ENCODE results near the gene EVA1A. TPM values are rescaled to one million over a fixed set of nuclear protein-coding genes. Genes with fewer than 3 reads are reported as not detected.

Gene EVA1A
- total and polyA plus RNA-seq, 12 donors: 0.53 to 4.3 (median 1.0) TPM; not detected in 3

GRCh38 chr2:75532488-75532887 lies 28.3 kb downstream of the EVA1A start:
- H3K4me1 ChIP-seq (replicated peaks in 1 of 2): no peaks in the 10 kb centered on the region
- intact Hi-C loops (cut with DNase I): no loop called here
- H3K27me3 ChIP-seq: no peaks in the 10 kb centered on the region
- H3K4me3 ChIP-seq: no peak overlapping the region
- no peak overlapping the region for H3K27ac ChIP-seq
- no peak for DNase-seq
- 54 to 71% (median 63%) methylated on average over 1 of the region's 1 CpG for WGBS, 4 donors
- H3K9me3 ChIP-seq (replicated peaks in 1 of 3): no peaks in the 10 kb centered on the region
- TF ChIP-seq CTCF (IDR thresholded peaks at IDR 0.05): no peak
- no peak for TF ChIP-seq POLR2A (IDR thresholded peaks at IDR 0.05)
- H3K36me3 ChIP-seq (replicated peaks in 1 of 2): no peaks in the 10 kb centered on the region

- peak in 1 of 7 donors; percentile 63 for DNase-seq
- H3K27me3 ChIP-seq: no peaks in the 10 kb centered on the region
- no peak overlapping the region for H3K27ac ChIP-seq
- no peaks in the 10 kb centered on the region for H3K36me3 ChIP-seq (replicated peaks in 1 of 2)
- H3K9me3 ChIP-seq (replicated peaks in 1 of 3): no peaks in the 10 kb centered on the region
- TF ChIP-seq CTCF (IDR thresholded peaks at IDR 0.05): no peak
- no peak for TF ChIP-seq POLR2A (IDR thresholded peaks at IDR 0.05)
- H3K4me1 ChIP-seq (replicated peaks in 1 of 2): no peaks in the 10 kb centered on the region
- H3K4me3 ChIP-seq: no peak overlapping the region
- WGBS, 4 donors: 74 to 85% (median 80%) methylated on average over 4 to 5 of the region's 5 CpGs
- intact Hi-C loops (cut with DNase I): no loop called here
Measured at GRCh38 chr2:75528221-75528977, 32.3 kb downstream of the EVA1A start.

GRCh38 chr2:75527676-75528075 lies 33.1 kb downstream of the EVA1A start:
- Histone ChIP-seq H3K4me1 (replicated peaks in 1 of 2) (no peaks in the 10 kb centered on the region), H3K36me3 (replicated peaks in 1 of 2) (no peaks in the 10 kb centered on the region), H3K9me3 (replicated peaks in 1 of 3) (no peaks in the 10 kb centered on the region), H3K27me3 (no peaks in the 10 kb centered on the region), H3K27ac (no peak overlapping the region), H3K4me3 (no peak overlapping the region)
- 63 to 95% (median 78%) methylated on average over 1 of the region's 1 CpG for WGBS, 4 donors
- no peak for DNase-seq
- intact Hi-C loops (cut with DNase I): no loop called here
- TF ChIP-seq CTCF (IDR thresholded peaks at IDR 0.05) (no peak), POLR2A (IDR thresholded peaks at IDR 0.05) (no peak)

GRCh38 chr2:75526842-75527241 lies 33.9 kb downstream of the EVA1A start:
- TF ChIP-seq CTCF (IDR thresholded peaks at IDR 0.05) (no peak), POLR2A (IDR thresholded peaks at IDR 0.05) (no peak)
- no peak for DNase-seq
- Histone ChIP-seq H3K4me3 (no peak overlapping the region), H3K27me3 (no peaks in the 10 kb centered on the region), H3K4me1 (replicated peaks in 1 of 2) (no peaks in the 10 kb centered on the region), H3K36me3 (replicated peaks in 1 of 2) (no peaks in the 10 kb centered on the region), H3K9me3 (replicated peaks in 1 of 3) (no peaks in the 10 kb centered on the region), H3K27ac (no peak overlapping the region)
- intact Hi-C loops (cut with DNase I): no loop called here
